Measurements from ENCODE around the gene KLF16.
"Not testable (repeated sequence)": the region's sequence is repeated elsewhere in the genome, so short reads cannot be mapped to it uniquely, and the experiment has no call there.

KLF16 gene

DNA sequence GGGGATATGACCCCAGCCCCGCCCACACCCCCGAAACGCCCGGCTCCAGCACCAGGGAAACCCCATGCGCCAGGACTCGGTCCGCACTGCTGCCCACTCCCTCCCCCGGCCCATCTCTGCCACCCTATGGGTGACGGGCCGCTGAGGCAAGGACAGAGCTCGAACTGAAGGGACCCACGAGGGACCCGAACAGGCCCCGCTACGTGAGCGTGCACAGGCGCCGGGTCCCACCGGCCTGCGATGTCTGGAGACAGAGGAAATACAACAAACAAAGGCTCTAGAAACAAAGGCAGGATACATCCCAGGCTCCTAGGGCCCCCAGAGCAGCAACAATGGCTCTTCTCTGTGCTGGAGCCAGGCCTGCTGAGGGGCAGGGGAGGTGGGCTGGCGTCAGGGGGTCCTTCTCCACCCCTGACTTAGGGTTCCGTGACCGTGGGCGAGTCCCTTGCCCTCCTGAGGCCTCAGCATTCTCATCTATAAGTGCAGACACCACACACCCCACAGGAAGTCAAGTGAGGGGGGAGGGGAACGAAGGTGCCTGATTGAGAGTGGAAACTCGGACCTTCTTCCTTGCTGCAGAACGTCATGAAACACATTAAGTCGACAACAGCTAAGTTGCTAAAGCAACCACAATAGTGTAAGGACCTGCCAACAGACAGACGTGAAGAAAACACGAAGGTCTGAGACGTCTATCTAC is 18.9 kb upstream of the KLF16 start:
- CTCF ChIA-PET, result interaction anchor here (1.8 kb wide), 1 partner anchor 18 kb away, joined by 8 read pairs; no protein-coding TSS in a partner anchor
- peak overlapping the region in 1 of 2 experiments; percentile 79 for H3K27ac ChIP-seq (ENCODE audit: insufficient read depth in 1 of 2, low read depth in 1 of 2, low read length in 2 of 2, poor library complexity in 1 of 2, severe bottlenecking in 2 of 2)
- no peak for DNase-seq
- H3K36me3 ChIP-seq (ENCODE audit: control insufficient read depth in 4 of 4, insufficient read depth in 4 of 4, low read length in 3 of 4), result peaks cover 0 to 12% (median 5%) of the 10 kb centered on the region in 4 experiments
- peaks cover 3 to 42% (median 36%) of the 10 kb centered on the region in 4 experiments for H3K4me1 ChIP-seq (ENCODE audit: control extremely low read depth in 1 of 4, control insufficient read depth in 4 of 4, insufficient read depth in 4 of 4, low read length in 3 of 4)
- WGBS (ENCODE audit: insufficient coverage), result 85% methylated on average over 24 of the region's 31 CpGs
- POLR2A ChIA-PET, result interaction anchor here (0.6 kb wide), 1 partner anchor 13 kb away, joined by 3 read pairs; no protein-coding TSS in a partner anchor
- H3K27me3 ChIP-seq (replicated peaks in 2 of 5; ENCODE audit: control insufficient read depth in 4 of 5, insufficient read depth in 5 of 5, low read length in 4 of 5), result no peaks in the 10 kb centered on the region
- no peaks in the 10 kb centered on the region for H3K9me3 ChIP-seq (ENCODE audit: control extremely low read depth in 1 of 5, control insufficient read depth in 4 of 5, insufficient read depth in 2 of 5, low read depth in 1 of 5, low read length in 4 of 5)
- no peak overlapping the region for H3K4me3 ChIP-seq (ENCODE audit: control insufficient read depth in 1 of 7, extremely low read depth in 1 of 7, insufficient read depth in 4 of 7, low read depth in 2 of 7, low read length in 6 of 7)

DNA sequence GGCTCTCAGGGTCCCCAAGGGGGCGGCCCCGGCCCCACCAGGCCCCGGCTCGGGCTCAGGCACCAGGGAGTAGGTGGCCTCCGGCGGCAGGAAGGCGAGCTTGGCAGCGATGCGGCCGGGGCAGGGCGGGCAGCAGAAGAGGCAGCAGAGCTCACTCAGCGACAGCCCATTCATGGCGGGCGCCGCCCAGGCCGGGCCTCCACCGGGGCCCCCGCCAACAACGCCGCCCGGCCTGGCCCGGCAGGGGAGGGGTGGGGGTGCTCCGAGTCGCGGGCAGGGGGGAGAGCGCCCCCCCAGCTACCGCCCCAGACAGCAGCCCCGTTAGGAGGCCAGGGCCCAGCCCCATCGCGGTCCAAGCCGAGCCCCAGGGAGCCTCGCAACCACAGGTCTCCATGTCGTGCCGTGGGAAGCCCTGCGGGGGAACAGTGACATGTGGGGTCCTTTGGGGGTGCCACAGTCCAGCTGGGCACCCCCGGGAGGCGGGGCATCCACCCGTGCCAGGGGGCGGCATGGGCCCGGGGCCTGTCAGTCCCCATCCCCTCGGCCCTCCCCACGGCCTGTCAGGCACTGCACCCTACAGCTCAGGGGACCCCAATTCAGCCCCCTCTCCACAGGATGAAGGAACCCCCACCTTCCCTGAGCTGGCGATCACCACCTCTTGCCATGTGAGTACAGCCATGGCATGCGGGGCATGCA is 18.2 kb upstream of the KLF16 start:
- H3K4me1 ChIP-seq (ENCODE audit: control extremely low read depth in 1 of 4, control insufficient read depth in 4 of 4, insufficient read depth in 4 of 4, low read length in 3 of 4), result peaks cover 3 to 40% (median 34%) of the 10 kb centered on the region in 4 experiments
- H3K27me3 ChIP-seq (replicated peaks in 2 of 5; ENCODE audit: control insufficient read depth in 4 of 5, insufficient read depth in 5 of 5, low read length in 4 of 5); H3K27ac ChIP-seq (ENCODE audit: insufficient read depth in 1 of 2, low read depth in 1 of 2, low read length in 2 of 2, poor library complexity in 1 of 2, severe bottlenecking in 2 of 2); H3K4me3 ChIP-seq (ENCODE audit: control insufficient read depth in 1 of 7, extremely low read depth in 1 of 7, insufficient read depth in 4 of 7, low read depth in 2 of 7, low read length in 6 of 7); H3K9me3 ChIP-seq (ENCODE audit: control extremely low read depth in 1 of 5, control insufficient read depth in 4 of 5, insufficient read depth in 2 of 5, low read depth in 1 of 5, low read length in 4 of 5); DNase-seq; CTCF ChIA-PET: not testable (repeated sequence)
- POLR2A ChIA-PET, result interaction anchor here (0.6 kb wide), 1 partner anchor 14 kb away, joined by 3 read pairs; no protein-coding TSS in a partner anchor
- H3K36me3 ChIP-seq (ENCODE audit: control insufficient read depth in 4 of 4, insufficient read depth in 4 of 4, low read length in 3 of 4), result peaks cover 0 to 12% (median 5%) of the 10 kb centered on the region in 4 experiments
- 94% methylated on average over 16 of the region's 44 CpGs for WGBS (ENCODE audit: insufficient coverage)

DNA sequence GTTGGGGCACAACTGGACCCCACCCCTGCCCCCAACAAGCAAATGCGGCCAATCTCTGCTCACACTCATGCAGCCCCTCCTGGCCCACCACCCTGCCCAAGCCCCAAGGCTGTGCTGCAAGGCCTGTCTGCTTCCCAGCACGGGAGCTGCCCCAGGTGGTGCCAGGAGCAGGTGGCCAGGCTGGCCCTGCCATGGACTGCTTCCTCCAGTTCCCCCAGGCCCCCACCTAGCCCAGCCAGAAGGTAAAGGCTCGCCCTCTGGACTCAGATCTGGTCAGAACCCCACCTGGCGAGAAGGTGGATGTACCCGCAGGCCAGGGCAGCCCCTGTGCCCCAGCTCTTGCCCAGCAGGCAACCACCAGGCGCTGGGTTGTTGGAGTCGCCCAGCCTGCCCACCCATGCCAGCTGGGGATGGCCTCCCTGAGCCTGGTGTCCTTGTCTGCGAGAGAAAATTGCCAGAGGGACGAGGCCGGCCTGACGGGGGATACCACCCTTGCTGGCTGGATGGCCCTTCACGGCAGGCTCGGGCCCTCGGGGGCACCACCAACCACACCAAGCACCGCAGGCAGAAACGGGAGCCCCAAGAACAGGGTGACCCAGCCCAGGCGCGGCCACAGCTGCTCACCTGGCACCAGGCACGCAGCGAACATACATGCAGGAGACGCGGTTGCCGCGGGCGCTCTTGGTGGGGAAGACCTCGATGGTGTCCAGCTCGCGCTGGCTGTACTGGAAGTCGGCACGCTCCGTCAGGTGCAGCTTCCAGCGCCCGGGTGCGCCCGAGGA is 17.4 kb upstream of the KLF16 start:
- POLR2A ChIA-PET, result no interaction called here

DNA sequence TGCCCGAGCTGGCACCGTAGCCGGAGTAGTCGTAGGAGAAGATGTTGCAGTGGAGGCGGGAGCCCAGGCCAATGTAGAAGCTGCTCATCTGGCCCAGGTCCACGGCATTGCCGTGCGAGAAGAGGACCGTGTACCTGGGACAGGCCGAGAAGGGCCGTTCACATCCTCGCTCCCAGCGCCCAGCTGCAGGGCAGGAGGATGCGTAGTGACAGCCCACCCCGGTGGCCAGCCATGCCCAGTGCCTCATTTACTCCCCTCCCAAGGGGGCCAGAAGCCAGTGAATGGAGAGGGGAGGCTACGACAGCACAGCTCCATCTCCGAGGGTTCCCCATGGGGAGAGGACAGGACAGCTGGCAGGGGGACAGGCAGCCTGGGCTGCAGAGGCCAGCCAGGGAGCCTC is 16.6 kb upstream of the KLF16 start:
- Histone ChIP-seq H3K4me1 (ENCODE audit: control extremely low read depth in 1 of 4, control insufficient read depth in 4 of 4, insufficient read depth in 4 of 4, low read length in 3 of 4) (peaks cover 3 to 44% (median 37%) of the 10 kb centered on the region in 4 experiments), H3K36me3 (ENCODE audit: control insufficient read depth in 4 of 4, insufficient read depth in 4 of 4, low read length in 3 of 4) (peaks cover 0 to 12% (median 5%) of the 10 kb centered on the region in 4 experiments)
- H3K4me3 ChIP-seq (ENCODE audit: control insufficient read depth in 1 of 7, extremely low read depth in 1 of 7, insufficient read depth in 4 of 7, low read depth in 2 of 7, low read length in 6 of 7); H3K27ac ChIP-seq (ENCODE audit: insufficient read depth in 1 of 2, low read depth in 1 of 2, low read length in 2 of 2, poor library complexity in 1 of 2, severe bottlenecking in 2 of 2); H3K27me3 ChIP-seq (replicated peaks in 2 of 5; ENCODE audit: control insufficient read depth in 4 of 5, insufficient read depth in 5 of 5, low read length in 4 of 5); H3K9me3 ChIP-seq (ENCODE audit: control extremely low read depth in 1 of 5, control insufficient read depth in 4 of 5, insufficient read depth in 2 of 5, low read depth in 1 of 5, low read length in 4 of 5); DNase-seq; POLR2A ChIA-PET: not testable (repeated sequence)
- WGBS (ENCODE audit: insufficient coverage), result 94% methylated on average over 8 of the region's 17 CpGs
- CTCF ChIA-PET, result interaction anchor here (1.1 to 1.4 kb wide), 2 partner anchors 16 to 18 kb away, joined by 3 to 5 read pairs; no protein-coding TSS in a partner anchor

More for the DNA sequence above, 17.4 kb upstream of the KLF16 start:
- H3K4me1 ChIP-seq (ENCODE audit: control extremely low read depth in 1 of 4, control insufficient read depth in 4 of 4, insufficient read depth in 4 of 4, low read length in 3 of 4), result peaks cover 3 to 42% (median 37%) of the 10 kb centered on the region in 4 experiments
- no peaks in the 10 kb centered on the region for H3K9me3 ChIP-seq (ENCODE audit: control extremely low read depth in 1 of 5, control insufficient read depth in 4 of 5, insufficient read depth in 2 of 5, low read depth in 1 of 5, low read length in 4 of 5)
- CTCF ChIA-PET, result interaction anchor here (1.1 to 1.4 kb wide), 2 partner anchors 16 to 17 kb away, joined by 3 to 5 read pairs; no protein-coding TSS in a partner anchor
- peaks cover 0 to 12% (median 5%) of the 10 kb centered on the region in 4 experiments for H3K36me3 ChIP-seq (ENCODE audit: control insufficient read depth in 4 of 4, insufficient read depth in 4 of 4, low read length in 3 of 4)
- 98% methylated on average over 15 of the region's 35 CpGs for WGBS (ENCODE audit: insufficient coverage)
- no peak overlapping the region for H3K4me3 ChIP-seq (ENCODE audit: control insufficient read depth in 1 of 7, extremely low read depth in 1 of 7, insufficient read depth in 4 of 7, low read depth in 2 of 7, low read length in 6 of 7)
- no peak overlapping the region for H3K27ac ChIP-seq (ENCODE audit: insufficient read depth in 1 of 2, low read depth in 1 of 2, low read length in 2 of 2, poor library complexity in 1 of 2, severe bottlenecking in 2 of 2)
- no peaks in the 10 kb centered on the region for H3K27me3 ChIP-seq (replicated peaks in 2 of 5; ENCODE audit: control insufficient read depth in 4 of 5, insufficient read depth in 5 of 5, low read length in 4 of 5)
- DNase-seq, result no peak

DNA sequence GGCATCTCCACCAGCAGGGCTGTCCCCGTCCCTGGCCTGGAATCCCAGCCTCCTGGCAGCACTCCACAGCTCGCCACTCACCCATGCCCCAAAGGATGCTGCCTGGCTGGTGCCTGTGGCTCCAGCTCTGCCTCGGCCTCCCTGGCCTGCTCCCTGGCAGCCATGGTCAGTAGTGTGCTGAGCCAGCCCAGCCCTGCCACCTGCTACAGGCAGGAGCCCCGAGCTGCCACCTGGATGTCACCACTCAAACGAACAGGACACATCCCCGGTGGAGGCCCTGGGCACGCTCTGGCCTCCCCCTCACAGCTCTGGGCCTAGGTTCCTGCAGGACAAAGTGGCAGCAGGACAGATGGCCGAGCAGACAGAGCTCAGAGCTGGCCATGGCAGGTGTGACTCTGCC is 15.2 kb upstream of the KLF16 start:
- Histone ChIP-seq H3K4me1 (ENCODE audit: control extremely low read depth in 1 of 4, control insufficient read depth in 4 of 4, insufficient read depth in 4 of 4, low read length in 3 of 4) (peaks cover 6 to 43% (median 36%) of the 10 kb centered on the region in 4 experiments), H3K36me3 (ENCODE audit: control insufficient read depth in 4 of 4, insufficient read depth in 4 of 4, low read length in 3 of 4) (peaks cover 0 to 17% (median 6%) of the 10 kb centered on the region in 4 experiments)
- POLR2A ChIA-PET; H3K9me3 ChIP-seq (ENCODE audit: control extremely low read depth in 1 of 5, control insufficient read depth in 4 of 5, insufficient read depth in 2 of 5, low read depth in 1 of 5, low read length in 4 of 5); H3K27me3 ChIP-seq (replicated peaks in 2 of 5; ENCODE audit: control insufficient read depth in 4 of 5, insufficient read depth in 5 of 5, low read length in 4 of 5); H3K4me3 ChIP-seq (ENCODE audit: control insufficient read depth in 1 of 7, extremely low read depth in 1 of 7, insufficient read depth in 4 of 7, low read depth in 2 of 7, low read length in 6 of 7); CTCF ChIA-PET; H3K27ac ChIP-seq (ENCODE audit: insufficient read depth in 1 of 2, low read depth in 1 of 2, low read length in 2 of 2, poor library complexity in 1 of 2, severe bottlenecking in 2 of 2); DNase-seq: not testable (repeated sequence)
- 89% methylated on average over 8 of the region's 8 CpGs for WGBS (ENCODE audit: insufficient coverage)

DNA sequence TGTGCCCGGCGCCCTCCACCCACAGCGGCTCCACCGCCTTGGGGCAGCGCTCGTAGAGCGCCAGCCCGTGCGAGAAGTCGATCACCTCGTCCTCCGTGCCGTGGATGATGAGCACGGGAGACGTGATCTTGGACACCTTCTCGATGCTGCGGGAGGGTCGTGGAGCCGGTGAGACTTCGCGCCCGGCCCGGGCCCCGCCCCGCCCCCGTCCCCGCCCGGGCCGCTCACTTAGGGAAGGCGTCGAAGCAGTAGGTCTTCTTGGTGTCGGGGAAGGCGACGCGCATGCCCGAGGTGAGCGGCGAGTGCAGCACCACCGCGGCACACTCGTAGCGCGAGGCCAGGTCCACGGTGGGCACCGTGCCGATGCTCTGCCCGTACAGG is 13.9 kb upstream of the KLF16 start:
- H3K27me3 ChIP-seq (replicated peaks in 2 of 5; ENCODE audit: control insufficient read depth in 4 of 5, insufficient read depth in 5 of 5, low read length in 4 of 5); H3K27ac ChIP-seq (ENCODE audit: insufficient read depth in 1 of 2, low read depth in 1 of 2, low read length in 2 of 2, poor library complexity in 1 of 2, severe bottlenecking in 2 of 2); DNase-seq; H3K9me3 ChIP-seq (ENCODE audit: control extremely low read depth in 1 of 5, control insufficient read depth in 4 of 5, insufficient read depth in 2 of 5, low read depth in 1 of 5, low read length in 4 of 5); H3K4me3 ChIP-seq (ENCODE audit: control insufficient read depth in 1 of 7, extremely low read depth in 1 of 7, insufficient read depth in 4 of 7, low read depth in 2 of 7, low read length in 6 of 7): not testable (repeated sequence)
- ChIA-PET POLR2A (interaction anchor here (1.5 to 3.0 kb wide), 2 partner anchors 13 to 20 kb away, joined by 4 to 19 read pairs; no protein-coding TSS in a partner anchor), CTCF (interaction anchor here (0.6 to 3.2 kb wide), 3 partner anchors 12 to 17 kb away, joined by 4 to 32 read pairs (median 4); no protein-coding TSS in a partner anchor)
- peaks cover 6 to 36% (median 29%) of the 10 kb centered on the region in 4 experiments for H3K4me1 ChIP-seq (ENCODE audit: control extremely low read depth in 1 of 4, control insufficient read depth in 4 of 4, insufficient read depth in 4 of 4, low read length in 3 of 4)
- 88% methylated on average over 15 of the region's 47 CpGs for WGBS (ENCODE audit: insufficient coverage)
- peaks cover 0 to 30% (median 12%) of the 10 kb centered on the region in 4 experiments for H3K36me3 ChIP-seq (ENCODE audit: control insufficient read depth in 4 of 4, insufficient read depth in 4 of 4, low read length in 3 of 4)

Measured in common myeloid progenitor, CD34-positive (primary cell).